ENCODE data around the gene ZSWIM4. TPM values are rescaled to one million over a fixed set of nuclear protein-coding genes. Genes with fewer than 3 reads are reported as not detected.

The ZSWIM4 gene
- total and polyA plus RNA-seq, 2 of the 13 experiments (the other 11 are each of a cell fraction or from before 2014, with no cell fraction given), result 0.33 to 0.86 TPM

GRCh38 chr19:13774217-13775191 lies 20.7 kb upstream of the ZSWIM4 start, which contains the start of gene C19orf53 (continued):
- TF ChIP-seq FOSL2 (CRISPR knock-in tag; IDR thresholded peaks at IDR 0.05) (peak; percentile 61; the same call in 1 of the 2 replicates), ZSCAN31 (CRISPR knock-in tag; IDR thresholded peaks at IDR 0.05; ENCODE audit: low read depth) (0 out of 2 replicates have a peak, but pooled peaks have one; percentile 55), KDM2A (CRISPR knock-in tag; IDR thresholded peaks at IDR 0.05; ENCODE audit: borderline replicate concordance, low read depth) (peak; percentile 100), FOXA1 (IDR thresholded peaks at IDR 0.05) (no peak), FOXA1 (CRISPR knock-in tag; IDR thresholded peaks at IDR 0.05) (no peak), SOX6 (IDR thresholded peaks at IDR 0.05) (no peak), SOX6 (CRISPR knock-in tag; IDR thresholded peaks at IDR 0.05) (peak; percentile 67; the same call in 1 of the 2 replicates), ZHX2 (IDR thresholded peaks at IDR 0.05; ENCODE audit: low read depth) (peak; percentile 92), ZHX2 (CRISPR knock-in tag; IDR thresholded peaks at IDR 0.05; ENCODE audit: borderline replicate concordance) (no peak), KLF11 (CRISPR knock-in tag; IDR thresholded peaks at IDR 0.05) (peak; percentile 63; the same call in 1 of the 2 replicates), PLRG1 (conservative IDR thresholded peaks at IDR 0.05) (no peak), BCL3 (CRISPR knock-in tag; IDR thresholded peaks at IDR 0.05) (peak; percentile 65; the same call in 1 of the 2 replicates), IRX3 (CRISPR knock-in tag; IDR thresholded peaks at IDR 0.05; ENCODE audit: borderline replicate concordance, low read depth) (peak; percentile 81), ARID4A (CRISPR knock-in tag; IDR thresholded peaks at IDR 0.05; ENCODE audit: borderline replicate concordance) (peak; percentile 91; the same call in 1 of the 2 replicates), ZNF746 (CRISPR knock-in tag; IDR thresholded peaks at IDR 0.05) (no peak)
